ENCODE results near the gene LIPM.
A peak's percentile ranks its signal among the peaks of the same experiment; 100 is the strongest.
"Not testable (repeated sequence)": the region's sequence is repeated elsewhere in the genome, so short reads cannot be mapped to it uniquely, and the experiment has no call there.

Gene LIPM

GRCh38 chr10:88830643-88831268, 28.2 kb downstream of the LIPM start:
- DNase-seq (ENCODE audit: low read depth, low spot score) = no peak
- Histone ChIP-seq H3K9me3 (ENCODE audit: insufficient read depth, low read length) (no peaks in the 10 kb centered on the region), H3K27me3 (ENCODE audit: insufficient read depth, insufficient read length) (no peaks in the 10 kb centered on the region), H3K36me3 (ENCODE audit: insufficient read depth, insufficient read length, low read length) (no peaks in the 10 kb centered on the region), H3K4me1 (ENCODE audit: insufficient read depth, insufficient read length) (no peaks in the 10 kb centered on the region), H3K4me3 (ENCODE audit: insufficient read length, low read depth) (no peak overlapping the region), H3K9ac (ENCODE audit: insufficient read length, low read depth) (no peak overlapping the region)
- TF ChIP-seq SUZ12 (IDR thresholded peaks at IDR 0.05; ENCODE audit: extremely low read depth, insufficient read depth, insufficient read length) (no peak), YY1 (IDR thresholded peaks at IDR 0.05; ENCODE audit: insufficient read depth, insufficient read length) (no peak), ZNF274 (IDR thresholded peaks at IDR 0.05; ENCODE audit: low read depth, low read length) (no peak)

- no peaks in the 10 kb centered on the region for H3K4me1 ChIP-seq (ENCODE audit: insufficient read depth, insufficient read length)
- no peaks in the 10 kb centered on the region for H3K27me3 ChIP-seq (ENCODE audit: insufficient read depth, insufficient read length)
- H3K36me3 ChIP-seq (ENCODE audit: insufficient read depth, insufficient read length, low read length) = no peaks in the 10 kb centered on the region
- TF ChIP-seq SUZ12 (IDR thresholded peaks at IDR 0.05; ENCODE audit: extremely low read depth, insufficient read depth, insufficient read length) (no peak), ZNF274 (IDR thresholded peaks at IDR 0.05; ENCODE audit: low read depth, low read length) (no peak), YY1 (IDR thresholded peaks at IDR 0.05; ENCODE audit: insufficient read depth, insufficient read length) (no peak)
- no peak overlapping the region for H3K9ac ChIP-seq (ENCODE audit: insufficient read length, low read depth)
- DNase-seq (ENCODE audit: low read depth, low spot score) = no peak
- no peak overlapping the region for H3K4me3 ChIP-seq (ENCODE audit: insufficient read length, low read depth)
- no peaks in the 10 kb centered on the region for H3K9me3 ChIP-seq (ENCODE audit: insufficient read depth, low read length)
Observed at GRCh38 chr10:88831709-88832108, 29.2 kb downstream of the LIPM start.

- no peak overlapping the region for H3K4me3 ChIP-seq (ENCODE audit: insufficient read length, low read depth)
- H3K36me3 ChIP-seq (ENCODE audit: insufficient read depth, insufficient read length, low read length) = no peaks in the 10 kb centered on the region
Observed at GRCh38 chr10:88832376-88832775, 29.8 kb downstream of the LIPM start.

GRCh38 chr10:88833156-88833555, 30.6 kb downstream of the LIPM start:
- H3K4me1 ChIP-seq (ENCODE audit: insufficient read depth, insufficient read length) = no peaks in the 10 kb centered on the region
- no peaks in the 10 kb centered on the region for H3K27me3 ChIP-seq (ENCODE audit: insufficient read depth, insufficient read length)
- no peak overlapping the region for H3K9ac ChIP-seq (ENCODE audit: insufficient read length, low read depth)
- H3K9me3 ChIP-seq (ENCODE audit: insufficient read depth, low read length) = no peaks in the 10 kb centered on the region
- no peak overlapping the region for H3K4me3 ChIP-seq (ENCODE audit: insufficient read length, low read depth)
- no peaks in the 10 kb centered on the region for H3K36me3 ChIP-seq (ENCODE audit: insufficient read depth, insufficient read length, low read length)
- TF ChIP-seq SUZ12 (IDR thresholded peaks at IDR 0.05; ENCODE audit: extremely low read depth, insufficient read depth, insufficient read length) = no peak
- TF ChIP-seq ZNF274 (IDR thresholded peaks at IDR 0.05; ENCODE audit: low read depth, low read length) = no peak
- TF ChIP-seq YY1 (IDR thresholded peaks at IDR 0.05; ENCODE audit: insufficient read depth, insufficient read length) = no peak
- no peak for DNase-seq (ENCODE audit: low read depth, low spot score)

More at GRCh38 chr10:88832376-88832775, 29.8 kb downstream of the LIPM start:
- Histone ChIP-seq H3K9ac (ENCODE audit: insufficient read length, low read depth) (no peak overlapping the region), H3K9me3 (ENCODE audit: insufficient read depth, low read length) (no peaks in the 10 kb centered on the region), H3K4me1 (ENCODE audit: insufficient read depth, insufficient read length) (no peaks in the 10 kb centered on the region), H3K27me3 (ENCODE audit: insufficient read depth, insufficient read length) (no peaks in the 10 kb centered on the region)
- DNase-seq (ENCODE audit: low read depth, low spot score) = no peak
- TF ChIP-seq YY1 (IDR thresholded peaks at IDR 0.05; ENCODE audit: insufficient read depth, insufficient read length) = no peak

- Histone ChIP-seq H3K4me3 (ENCODE audit: insufficient read length, low read depth) (no peak overlapping the region), H3K36me3 (ENCODE audit: insufficient read depth, insufficient read length, low read length) (no peaks in the 10 kb centered on the region), H3K9me3 (ENCODE audit: insufficient read depth, low read length) (no peaks in the 10 kb centered on the region), H3K9ac (ENCODE audit: insufficient read length, low read depth) (no peak overlapping the region), H3K27me3 (ENCODE audit: insufficient read depth, insufficient read length) (no peaks in the 10 kb centered on the region), H3K4me1 (ENCODE audit: insufficient read depth, insufficient read length) (no peaks in the 10 kb centered on the region)
- TF ChIP-seq ZNF274 (IDR thresholded peaks at IDR 0.05; ENCODE audit: low read depth, low read length) = no peak
- no peak for DNase-seq (ENCODE audit: low read depth, low spot score)
Observed at GRCh38 chr10:88833723-88834122, 31.2 kb downstream of the LIPM start.

- H3K4me1 ChIP-seq (ENCODE audit: insufficient read depth, insufficient read length) = no peaks in the 10 kb centered on the region
- no peak overlapping the region for H3K9ac ChIP-seq (ENCODE audit: insufficient read length, low read depth)
- no peaks in the 10 kb centered on the region for H3K9me3 ChIP-seq (ENCODE audit: insufficient read depth, low read length)
- no peaks in the 10 kb centered on the region for H3K36me3 ChIP-seq (ENCODE audit: insufficient read depth, insufficient read length, low read length)
- DNase-seq (ENCODE audit: low read depth, low spot score) = peak; percentile 59
- TF ChIP-seq YY1 (IDR thresholded peaks at IDR 0.05; ENCODE audit: insufficient read depth, insufficient read length) (no peak), SUZ12 (IDR thresholded peaks at IDR 0.05; ENCODE audit: extremely low read depth, insufficient read depth, insufficient read length) (no peak), ZNF274 (IDR thresholded peaks at IDR 0.05; ENCODE audit: low read depth, low read length) (no peak)
- no peak overlapping the region for H3K4me3 ChIP-seq (ENCODE audit: insufficient read length, low read depth)
- no peaks in the 10 kb centered on the region for H3K27me3 ChIP-seq (ENCODE audit: insufficient read depth, insufficient read length)
Observed at GRCh38 chr10:88835096-88835909, 32.8 kb downstream of the LIPM start.

GRCh38 chr10:88835910-88836221, 33.3 kb downstream of the LIPM start:
- DNase-seq (ENCODE audit: low read depth, low spot score) = no peak
- no peaks in the 10 kb centered on the region for H3K4me1 ChIP-seq (ENCODE audit: insufficient read depth, insufficient read length)
- H3K27me3 ChIP-seq (ENCODE audit: insufficient read depth, insufficient read length) = no peaks in the 10 kb centered on the region
- no peak overlapping the region for H3K9ac ChIP-seq (ENCODE audit: insufficient read length, low read depth)
- TF ChIP-seq ZNF274 (IDR thresholded peaks at IDR 0.05; ENCODE audit: low read depth, low read length) (no peak), SUZ12 (IDR thresholded peaks at IDR 0.05; ENCODE audit: extremely low read depth, insufficient read depth, insufficient read length) (no peak), YY1 (IDR thresholded peaks at IDR 0.05; ENCODE audit: insufficient read depth, insufficient read length) (no peak)
- no peaks in the 10 kb centered on the region for H3K36me3 ChIP-seq (ENCODE audit: insufficient read depth, insufficient read length, low read length)
- no peak overlapping the region for H3K4me3 ChIP-seq (ENCODE audit: insufficient read length, low read depth)
- no peaks in the 10 kb centered on the region for H3K9me3 ChIP-seq (ENCODE audit: insufficient read depth, low read length)

- H3K36me3 ChIP-seq (ENCODE audit: insufficient read depth, insufficient read length, low read length); H3K4me3 ChIP-seq (ENCODE audit: insufficient read length, low read depth); H3K9ac ChIP-seq (ENCODE audit: insufficient read length, low read depth): not testable (repeated sequence)
Observed at GRCh38 chr10:88837632-88838031, 35.1 kb downstream of the LIPM start.

More at GRCh38 chr10:88837632-88838031, 35.1 kb downstream of the LIPM start:
- H3K4me1 ChIP-seq (ENCODE audit: insufficient read depth, insufficient read length); DNase-seq (ENCODE audit: low read depth, low spot score); H3K9me3 ChIP-seq (ENCODE audit: insufficient read depth, low read length); H3K27me3 ChIP-seq (ENCODE audit: insufficient read depth, insufficient read length): not testable (repeated sequence)

Data from NT2/D1 (cell line).